HG03378 (cell line): ENCODE data around the gene SZT2.
"Not testable (repeated sequence)": the region's sequence is repeated elsewhere in the genome, so short reads cannot be mapped to it uniquely, and the experiment has no call there.

Experiments used
- ATAC-seq: cut with Tn5 transposase; IDR thresholded peaks from one replicate; pipeline ENCODE4 v1.9.1; 2021; ENCODE audit warnings: mild to moderate bottlenecking, moderate library complexity; ENCODE audit not compliant: unreplicated experiment

The SZT2 gene

DNA sequence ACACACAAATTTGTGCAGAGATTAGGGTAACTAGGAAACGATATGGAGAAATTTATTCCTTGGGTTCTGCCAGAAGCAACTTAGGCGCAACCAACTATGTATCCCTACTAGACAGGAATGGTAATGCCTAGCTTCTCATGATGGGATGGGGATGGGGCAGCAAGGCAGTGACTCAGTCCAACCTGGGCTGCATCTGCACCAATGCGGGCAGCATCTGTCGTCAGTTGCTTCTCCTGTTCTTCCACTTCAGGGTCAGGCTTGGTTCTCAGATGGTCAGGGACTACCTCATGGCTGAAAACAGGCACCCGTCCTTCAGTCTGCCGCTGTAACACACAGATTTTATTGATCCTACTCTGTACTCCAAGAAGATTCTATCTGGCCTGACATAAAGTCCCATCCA lies 3.0 kb upstream of the SZT2 start:
- ATAC-seq, result no peak

DNA sequence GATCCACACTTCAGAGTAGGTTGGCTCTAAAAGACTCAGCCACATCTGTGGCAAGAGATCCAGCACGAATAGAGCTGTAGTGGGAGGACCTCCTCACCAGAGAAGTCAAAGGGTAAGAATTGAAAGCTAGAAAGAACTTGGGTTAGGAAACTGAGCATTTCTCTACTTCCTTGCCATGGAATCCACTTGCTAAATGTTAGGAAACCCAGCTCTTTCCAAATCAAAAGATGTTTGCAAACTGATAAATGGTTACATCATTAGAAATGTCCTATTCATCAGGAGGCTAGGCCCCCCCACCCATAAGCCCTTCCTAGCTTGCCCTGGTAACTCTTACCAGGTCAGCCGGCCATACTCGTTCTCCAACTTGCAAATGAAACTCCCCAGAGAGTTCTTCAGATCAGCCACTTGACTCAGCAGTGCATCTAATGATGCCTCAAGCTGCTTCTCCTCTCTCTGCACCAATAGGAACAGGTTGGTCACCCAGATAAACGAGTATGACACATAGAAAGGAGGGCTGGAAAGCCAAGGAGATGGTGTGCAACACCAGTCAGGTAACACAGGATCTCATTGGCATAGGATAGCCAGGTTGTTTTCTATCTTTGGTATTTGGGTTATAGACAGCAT lies 1.6 kb upstream of the SZT2 start:
- no peak for ATAC-seq

DNA sequence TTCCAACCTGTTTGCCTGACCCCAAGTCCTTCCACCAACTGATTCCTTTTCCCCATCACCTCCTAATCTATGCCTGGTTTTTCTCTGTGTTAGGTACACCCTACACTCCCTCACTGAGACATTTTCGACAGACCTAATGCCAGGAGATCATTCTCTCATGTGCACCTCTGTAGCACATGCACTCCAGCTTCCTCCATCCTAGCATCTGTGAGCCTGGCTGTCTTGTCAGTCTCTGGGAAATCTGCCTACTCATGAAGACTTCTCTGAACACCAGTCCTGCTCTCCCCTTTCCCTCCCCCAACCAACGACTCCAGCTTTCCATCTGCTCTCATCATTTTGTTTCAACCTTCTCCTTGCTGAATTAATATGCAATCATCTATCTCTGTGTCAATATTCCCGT lies 1.1 kb upstream of the SZT2 start:
- ATAC-seq, result no peak

DNA sequence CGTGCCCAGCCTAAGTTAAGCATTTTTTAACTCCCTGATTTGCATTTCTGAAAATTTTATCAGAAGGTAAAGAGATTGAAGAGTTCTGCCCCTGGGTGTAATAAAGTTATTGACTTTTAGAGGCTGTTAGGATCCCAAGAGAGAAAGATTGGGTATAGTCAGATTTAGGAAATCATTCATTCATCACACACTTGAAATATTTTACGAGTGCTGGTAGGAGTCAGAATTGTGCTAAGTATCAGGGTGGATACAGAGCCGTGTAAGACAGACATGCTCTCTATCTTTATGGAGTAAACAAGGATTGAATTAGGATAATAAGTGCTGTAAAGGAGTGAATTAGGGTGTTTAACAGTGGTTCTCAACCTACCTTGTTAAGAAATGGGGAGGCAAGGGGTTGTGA lies 3.0 kb downstream of the SZT2 start:
- no peak for ATAC-seq

DNA sequence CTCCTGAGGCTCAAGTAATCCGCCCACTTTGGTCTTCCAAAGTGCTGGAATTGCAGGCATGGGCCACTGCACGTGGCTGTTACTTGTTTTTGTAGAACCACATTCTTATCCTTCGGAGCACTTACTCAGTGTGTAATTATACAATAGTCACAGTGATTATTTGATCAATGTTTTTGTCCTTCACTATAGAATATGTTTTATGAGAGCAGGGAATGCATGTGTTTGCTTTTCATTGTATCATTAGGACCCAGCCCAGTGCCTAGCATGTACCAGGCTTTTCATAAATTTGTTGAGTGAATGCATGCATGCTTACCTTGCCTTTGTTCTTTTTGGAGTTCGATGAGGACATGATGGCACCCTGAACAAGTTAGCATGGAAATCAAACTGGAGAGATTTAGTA lies 5.8 kb downstream of the SZT2 start:
- ATAC-seq, result no peak

DNA sequence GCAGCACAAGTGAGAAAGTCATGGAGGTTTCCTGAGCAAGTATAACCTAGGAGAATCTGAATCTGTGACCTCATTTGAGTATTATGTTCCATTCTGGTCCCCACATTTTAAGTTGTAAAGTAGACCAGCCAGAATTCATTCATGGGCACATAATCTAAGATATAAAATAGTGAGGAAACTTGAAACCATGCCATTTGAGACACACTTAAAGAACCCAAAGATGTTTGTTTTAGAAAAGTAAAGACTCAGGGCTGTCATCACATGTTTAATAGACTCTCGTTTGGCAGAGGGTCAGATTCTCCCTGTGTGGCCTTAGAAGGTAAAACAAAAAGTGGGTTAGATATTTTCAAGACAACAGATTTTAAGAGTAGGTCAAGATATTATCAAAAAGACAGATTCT lies 6.4 kb downstream of the SZT2 start:
- ATAC-seq, result no peak

DNA sequence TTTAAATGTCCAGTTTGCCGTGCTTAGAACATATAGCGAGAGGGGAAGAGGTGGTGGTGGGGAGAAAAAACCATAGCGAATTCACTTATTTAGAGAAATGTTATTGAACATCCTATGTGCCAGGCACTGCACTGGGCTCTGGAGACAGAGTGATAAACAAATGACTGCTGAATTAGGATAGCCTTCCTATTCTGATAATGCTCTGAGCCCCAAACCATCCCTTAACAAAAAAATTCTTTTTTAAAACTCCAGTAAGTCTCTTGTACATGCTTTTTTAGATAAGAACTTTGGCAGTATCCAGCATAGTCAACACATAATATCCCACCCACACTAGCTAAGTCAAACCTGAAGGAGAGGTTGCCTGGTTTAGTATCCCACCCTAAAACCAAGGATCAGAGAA lies 8.5 kb downstream of the SZT2 start:
- ATAC-seq, result no peak

DNA sequence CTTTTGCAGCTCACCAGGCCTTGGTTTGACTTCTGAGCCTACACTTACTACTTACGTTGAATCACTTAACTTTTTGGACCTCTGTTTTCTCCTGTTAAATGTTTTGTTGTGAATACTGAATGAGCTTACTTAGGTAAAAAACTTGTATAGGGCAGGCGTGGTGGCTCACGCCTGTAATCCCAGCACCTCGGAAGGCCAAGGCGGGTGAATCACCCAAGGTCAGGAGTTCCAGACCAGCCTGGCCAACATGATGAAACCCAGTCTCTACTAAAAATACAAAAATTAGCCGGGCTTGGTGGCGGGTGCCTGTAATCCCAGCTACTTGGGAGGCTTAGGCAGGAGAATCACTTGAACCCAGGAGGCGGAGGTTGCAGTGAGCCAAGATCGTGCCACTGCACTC lies 10.7 kb downstream of the SZT2 start:
- not testable (repeated sequence) for ATAC-seq

DNA sequence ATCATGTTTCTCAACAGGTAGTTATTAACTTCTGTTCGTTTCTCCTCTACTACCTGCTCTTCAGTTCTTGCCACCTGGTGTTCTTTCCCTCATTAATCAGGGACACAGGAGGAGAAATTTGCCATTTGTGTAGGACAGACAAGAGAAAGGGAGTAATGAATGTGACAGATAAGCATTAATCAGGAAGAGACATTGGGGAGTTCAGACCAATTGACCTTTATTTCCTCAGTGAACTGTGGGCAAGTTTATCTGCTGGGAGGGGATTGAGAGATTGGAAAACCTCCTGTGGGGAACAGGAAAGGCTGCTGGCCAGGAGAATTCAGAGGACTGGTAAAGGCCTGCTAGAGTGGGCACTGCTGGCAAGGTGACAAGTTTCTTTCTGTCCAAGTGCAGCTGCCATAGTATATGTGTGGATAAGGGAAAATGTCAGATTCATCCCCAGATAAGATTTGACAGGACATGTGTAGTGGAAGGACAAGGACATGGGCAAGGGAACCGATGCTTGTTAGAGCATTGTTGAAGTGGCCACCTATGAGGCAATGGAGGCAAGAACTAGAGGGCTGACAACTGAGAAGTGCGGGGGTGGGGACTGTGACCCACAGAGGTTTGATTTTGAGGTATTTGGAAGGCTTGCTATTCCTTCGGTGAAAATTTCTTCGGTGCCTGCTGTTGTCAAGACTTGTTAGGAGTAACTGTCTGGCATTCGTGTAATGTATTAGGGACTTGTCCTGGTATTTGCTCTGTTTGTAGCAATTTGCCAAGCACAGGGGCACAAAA lies 12.6 kb downstream of the SZT2 start:
- ATAC-seq, result no peak

DNA sequence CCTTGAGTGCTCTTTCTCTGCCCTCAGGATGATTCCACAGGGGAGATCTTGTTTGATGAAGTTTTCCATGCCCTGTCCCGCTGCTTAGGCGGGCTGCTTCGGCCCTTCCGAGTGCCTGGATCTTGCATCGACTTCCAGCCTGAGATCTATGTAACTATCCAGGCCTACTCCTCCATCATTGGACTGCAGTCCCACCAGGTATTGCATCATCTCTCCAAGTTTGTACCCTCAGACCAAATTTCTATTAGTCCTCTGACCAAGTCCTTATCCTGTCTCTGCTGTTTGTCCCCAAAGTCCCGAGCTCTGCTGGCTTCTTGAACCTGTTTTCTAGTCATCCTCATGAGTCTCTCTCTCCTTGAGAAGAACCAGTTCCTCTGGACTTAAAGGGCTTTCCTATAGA lies 14.7 kb downstream of the SZT2 start:
- ATAC-seq, result no peak

DNA sequence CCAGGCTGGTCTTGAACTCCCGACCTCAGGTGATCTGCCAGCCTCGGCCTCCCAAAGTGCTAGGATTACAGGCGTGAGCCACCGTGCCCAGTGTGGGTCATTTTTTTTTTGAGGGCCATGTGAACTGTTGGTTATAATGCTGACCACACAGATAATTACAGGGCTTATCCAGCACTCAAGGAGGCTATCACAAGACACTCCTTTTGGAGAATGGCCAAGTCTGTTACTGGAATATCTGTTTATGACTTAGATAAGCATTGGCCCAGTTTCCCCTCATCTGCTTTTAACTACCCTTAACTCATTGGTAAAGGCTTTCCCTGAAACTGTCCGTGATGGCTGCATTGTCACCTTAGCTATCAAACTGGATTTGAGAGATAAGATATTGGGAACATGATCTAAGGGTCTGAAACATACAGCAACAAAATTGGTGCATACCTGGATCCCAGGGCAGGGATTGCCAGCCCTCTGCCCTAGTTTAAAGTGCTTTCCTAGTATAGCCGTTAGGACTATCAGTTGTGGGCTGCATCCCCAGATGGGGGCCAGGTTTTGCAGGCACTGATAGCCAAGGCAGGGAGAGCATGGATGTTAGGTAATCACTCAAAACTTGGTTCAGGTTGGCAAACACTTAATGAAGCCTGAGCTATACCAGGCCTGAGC lies 15.6 kb downstream of the SZT2 start:
- ATAC-seq, result no peak

DNA sequence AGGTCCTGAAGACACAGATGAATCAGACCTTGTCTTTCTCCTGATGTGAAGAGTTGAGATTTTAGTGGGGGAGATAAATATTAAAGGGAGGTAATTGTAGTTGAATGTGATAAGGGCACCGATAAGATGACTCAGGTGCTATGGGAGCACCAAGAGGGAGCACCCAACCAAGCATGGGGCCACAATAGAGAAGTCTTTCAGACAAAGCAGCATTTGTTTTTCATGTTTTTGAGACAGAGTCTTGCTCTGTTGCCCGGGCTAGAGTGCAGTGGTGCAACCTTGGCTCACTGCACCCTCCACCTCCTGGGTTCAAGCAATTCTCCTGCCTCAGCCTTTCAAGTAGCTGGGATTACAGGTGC lies 16.2 kb downstream of the SZT2 start:
- ATAC-seq, result no peak

DNA sequence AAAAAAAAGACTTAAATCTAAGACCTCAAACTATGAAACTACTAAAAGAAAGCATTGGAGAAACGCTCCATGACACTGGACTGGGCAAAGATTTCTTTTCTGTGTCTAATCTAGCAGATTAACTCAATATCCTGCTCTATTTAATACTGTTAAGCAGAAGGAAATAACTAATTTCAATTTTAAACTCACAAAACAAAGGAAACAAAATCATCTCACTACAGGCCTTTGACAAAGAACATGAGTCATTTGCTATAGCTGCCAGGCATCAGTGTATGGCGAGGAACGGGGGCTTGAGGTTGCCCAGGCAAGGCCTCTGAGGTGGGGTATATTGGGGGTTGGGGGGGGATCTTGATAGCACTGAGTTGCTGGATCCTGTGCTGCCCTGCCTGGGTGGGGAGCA lies 20.9 kb downstream of the SZT2 start:
- ATAC-seq, result no peak

DNA sequence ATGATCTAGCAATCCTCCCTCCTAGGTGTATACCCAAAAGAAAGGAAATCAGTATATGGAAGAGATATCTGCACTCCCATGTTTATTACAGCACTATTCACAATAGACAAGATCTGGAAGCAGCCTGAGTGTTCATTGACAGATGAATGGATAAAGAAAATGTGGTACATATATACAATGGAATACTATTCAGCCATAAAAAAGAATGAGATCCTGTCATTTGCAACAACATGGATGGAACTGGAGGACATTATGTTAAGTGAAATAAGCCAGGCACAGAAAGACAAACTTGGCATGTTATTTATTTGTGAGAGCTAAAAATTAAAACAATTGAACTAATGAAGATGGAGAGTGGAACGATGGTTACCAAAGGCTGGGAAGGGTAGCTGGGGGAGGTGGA lies 23.7 kb downstream of the SZT2 start:
- ATAC-seq, result not testable (repeated sequence)

DNA sequence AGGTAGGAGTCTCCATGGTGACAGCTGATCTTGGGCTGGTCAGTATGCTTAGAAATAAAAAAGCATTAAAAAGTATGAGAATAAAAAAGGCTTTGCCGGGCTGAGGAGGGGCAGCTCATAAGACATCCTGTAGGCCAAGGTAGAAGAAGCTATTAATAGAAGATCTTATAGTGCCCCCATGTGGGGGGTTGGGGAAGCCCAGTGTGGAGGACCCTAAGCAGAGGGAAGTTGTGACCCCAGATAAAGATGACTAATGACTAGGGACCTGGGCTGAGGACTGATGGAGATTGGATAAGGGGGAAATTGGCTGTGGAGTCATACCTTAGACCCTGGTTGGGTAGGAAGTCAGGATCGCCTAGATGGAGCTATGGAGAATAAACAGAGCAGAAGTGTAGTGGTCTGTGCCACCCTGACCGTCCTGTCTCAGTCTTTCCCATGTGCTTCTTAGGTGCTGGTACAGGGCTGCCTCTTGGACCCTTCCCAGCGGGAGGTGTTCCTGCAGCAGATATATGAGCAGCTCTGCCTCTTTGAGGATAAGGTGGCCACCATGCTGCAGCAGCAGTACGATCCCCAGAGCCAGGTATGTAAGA lies 25.0 kb downstream of the SZT2 start:
- no peak for ATAC-seq

DNA sequence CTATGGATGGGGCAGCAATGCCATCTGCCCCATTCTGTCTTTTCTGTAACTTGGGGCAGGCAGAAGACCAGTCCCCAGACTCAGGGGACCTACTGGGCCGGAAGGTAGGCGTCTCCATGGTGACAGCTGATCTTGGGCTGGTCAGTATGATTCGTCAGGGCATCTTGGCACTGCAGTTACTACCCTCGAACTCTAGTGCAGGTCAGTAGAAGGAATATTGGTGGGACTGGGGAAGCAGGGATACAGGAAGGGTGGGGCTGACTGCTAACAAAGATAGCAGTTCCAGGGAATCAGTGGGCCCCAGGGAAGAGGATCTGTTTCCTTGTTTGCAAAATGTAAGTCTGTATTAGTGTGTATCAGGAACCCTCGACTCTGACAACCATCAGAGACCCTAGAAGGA lies 26.2 kb downstream of the SZT2 start:
- ATAC-seq, result no peak

DNA sequence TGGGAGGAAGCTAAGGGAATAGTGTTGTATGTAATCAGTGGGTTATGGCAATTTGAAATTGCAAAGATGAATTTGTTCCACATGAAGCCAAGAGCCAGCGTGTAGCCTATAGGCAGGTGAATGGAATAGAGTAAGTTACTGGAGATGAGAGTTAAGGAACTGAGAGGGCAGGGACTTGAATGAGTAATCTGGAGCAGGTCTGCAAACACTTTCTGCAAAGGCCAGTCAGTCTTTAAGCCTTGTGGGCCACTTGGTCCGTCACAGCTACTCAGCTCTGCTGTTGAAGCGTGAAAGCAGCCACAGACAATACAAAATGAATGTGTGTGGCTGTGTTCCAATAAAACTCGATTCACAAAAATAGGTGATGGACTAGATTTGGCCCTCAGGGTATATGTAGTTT lies 29.2 kb downstream of the SZT2 start:
- no peak for ATAC-seq

DNA sequence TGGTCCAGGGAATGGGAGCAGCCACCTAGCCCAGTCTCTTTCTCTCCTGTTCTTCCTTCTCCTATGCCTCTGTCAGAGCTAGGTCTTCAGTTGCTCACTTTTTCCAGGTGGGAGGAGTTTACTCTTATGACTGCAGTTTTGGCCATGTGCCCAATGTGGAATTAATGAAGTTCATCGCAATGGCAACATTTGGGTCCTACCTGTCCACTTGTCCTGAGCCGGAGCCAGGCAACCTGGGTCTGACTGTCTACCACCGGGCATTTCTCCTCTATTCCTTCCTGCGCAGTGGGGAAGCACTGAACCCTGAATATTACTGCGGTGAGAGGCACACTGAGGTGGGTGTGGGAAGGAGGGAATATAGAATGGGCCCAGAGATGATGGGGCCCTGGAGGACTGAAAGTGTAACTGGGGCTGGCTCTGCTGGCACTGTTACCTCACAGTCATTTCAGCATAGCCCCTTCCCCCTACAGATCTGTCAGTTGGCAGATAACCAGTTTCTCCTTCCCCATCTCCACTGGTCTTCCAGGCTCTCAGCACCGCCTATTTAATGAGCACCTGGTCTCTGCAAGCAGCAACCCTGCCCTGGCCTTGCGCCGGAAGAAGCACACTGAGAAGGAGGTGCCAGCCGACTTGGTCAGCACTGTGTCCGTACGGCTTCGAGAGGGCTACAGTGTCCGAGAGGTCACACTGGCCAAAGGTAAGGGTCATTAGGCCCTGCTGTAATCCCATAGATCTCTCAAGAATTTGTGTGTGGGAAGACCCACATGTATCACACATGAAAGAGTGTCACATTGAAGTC lies 30.1 kb downstream of the SZT2 start:
- ATAC-seq, result no peak

DNA sequence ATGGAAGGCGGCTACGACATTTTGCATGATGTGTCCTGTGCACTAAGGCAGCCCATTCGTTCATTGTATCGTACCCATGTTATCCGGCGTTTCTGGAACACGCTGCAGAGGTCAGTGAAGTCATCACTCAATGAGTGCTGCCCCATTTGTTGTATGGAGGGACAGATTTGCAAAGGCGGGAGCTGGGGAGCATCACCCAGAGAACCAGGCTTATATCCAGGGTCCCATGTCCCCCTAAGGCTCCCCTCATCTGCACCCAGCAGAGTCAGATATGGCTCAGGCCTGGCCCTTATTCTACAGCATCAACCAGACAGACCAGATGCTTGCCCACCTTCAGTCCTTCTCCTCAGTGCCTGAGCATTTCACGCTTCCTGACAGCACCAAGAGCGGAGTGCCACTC lies 31.2 kb downstream of the SZT2 start:
- no peak for ATAC-seq

DNA sequence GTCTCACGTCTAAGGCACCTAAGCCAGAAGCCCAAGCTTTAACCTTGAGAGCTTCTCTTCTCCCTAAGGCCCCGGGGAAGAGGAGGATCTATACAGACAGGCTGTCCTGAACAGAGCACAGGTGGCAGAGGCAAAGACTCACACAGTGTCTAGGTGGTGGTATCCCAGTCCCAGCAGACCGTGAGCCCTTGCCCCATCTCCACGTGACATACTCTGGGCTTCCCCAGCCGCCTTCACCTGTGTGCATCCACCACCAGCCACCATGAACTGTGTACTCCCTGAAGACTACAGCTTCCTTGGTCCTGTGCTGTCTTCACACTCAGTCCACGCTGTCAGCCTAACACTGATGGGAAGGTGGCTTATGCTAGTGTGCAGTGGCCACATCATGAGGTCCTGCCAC lies 31.7 kb downstream of the SZT2 start:
- ATAC-seq, result no peak
